GM21786 (cell line): ENCODE results near the gene C2CD5.
"Not testable (repeated sequence)": the region's sequence is repeated elsewhere in the genome, so short reads cannot be mapped to it uniquely, and the experiment has no call there.

ENCODE experiments used
- ATAC-seq: cut with Tn5 transposase; IDR thresholded peaks from one replicate; pipeline ENCODE4 v1.9.1; 2021; ENCODE audit not compliant: unreplicated experiment

The C2CD5 gene

DNA sequence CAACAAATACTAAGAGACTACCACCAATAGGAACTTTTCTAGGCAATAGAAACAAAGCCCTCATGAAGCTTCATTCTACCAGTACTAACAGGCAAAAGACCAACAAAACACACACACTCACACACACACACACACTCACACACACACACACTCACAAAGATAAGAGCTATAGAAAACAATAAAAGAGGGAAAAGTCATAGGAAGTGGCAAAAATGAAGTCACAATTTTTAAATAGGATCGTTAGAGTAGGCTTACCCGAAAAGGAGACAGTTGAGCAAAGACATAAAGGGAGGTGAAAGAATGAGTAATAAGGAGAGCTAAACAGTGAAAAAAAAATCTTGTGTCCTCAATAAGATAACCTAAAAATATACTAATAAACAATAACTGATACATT lies 66.5 kb downstream of the C2CD5 start:
- peak; percentile 34 for ATAC-seq

DNA sequence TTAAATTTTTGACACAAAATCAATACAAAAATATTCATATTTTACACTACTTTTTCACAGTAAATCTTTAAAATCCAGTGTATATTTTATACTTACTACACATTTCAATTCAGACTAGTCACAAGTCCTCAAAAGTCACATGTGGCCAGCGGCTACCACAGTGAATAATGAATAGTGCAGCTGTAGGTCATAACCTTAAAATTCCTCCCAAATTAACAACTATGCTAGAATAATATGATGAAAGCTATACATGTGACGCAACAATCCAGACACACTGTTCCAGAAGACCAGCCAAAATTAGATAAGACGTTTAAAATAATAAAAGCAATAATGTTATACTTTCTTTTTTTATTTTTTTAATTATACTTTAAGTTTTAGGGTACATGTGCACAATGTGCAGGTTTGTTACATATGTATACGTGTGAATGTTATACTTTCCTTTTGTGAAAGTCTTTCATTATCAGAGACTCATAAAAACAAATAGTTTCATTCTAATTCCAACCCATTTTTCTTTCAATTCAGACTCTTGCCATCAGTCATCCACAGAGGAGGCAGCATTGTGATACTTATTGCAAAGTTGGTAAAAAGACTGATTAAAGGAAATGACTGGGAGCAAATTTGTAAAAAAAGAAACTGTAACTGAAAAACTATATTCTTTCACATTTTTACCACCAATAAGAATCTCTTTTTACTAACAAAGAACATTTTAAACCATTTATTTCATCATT lies 67.0 kb downstream of the C2CD5 start:
- no peak for ATAC-seq

DNA sequence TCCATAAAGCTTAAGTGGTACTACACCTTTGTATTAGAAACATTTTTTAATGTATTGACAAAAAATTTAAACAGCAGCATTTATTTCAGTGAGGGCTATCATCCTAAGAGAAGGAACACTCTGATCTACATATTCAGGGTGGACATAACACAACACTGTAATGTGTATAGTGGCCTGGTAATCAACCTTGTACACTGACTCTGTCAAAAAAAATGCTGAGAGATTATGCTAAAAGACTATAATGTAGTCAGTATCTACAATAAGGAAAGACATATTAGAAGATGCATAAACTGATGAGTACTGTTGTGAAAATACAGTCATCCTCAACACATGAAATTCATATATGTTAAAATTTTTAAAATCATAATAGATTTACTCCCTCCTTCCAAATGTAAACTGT lies 68.2 kb downstream of the C2CD5 start:
- ATAC-seq: no peak

DNA sequence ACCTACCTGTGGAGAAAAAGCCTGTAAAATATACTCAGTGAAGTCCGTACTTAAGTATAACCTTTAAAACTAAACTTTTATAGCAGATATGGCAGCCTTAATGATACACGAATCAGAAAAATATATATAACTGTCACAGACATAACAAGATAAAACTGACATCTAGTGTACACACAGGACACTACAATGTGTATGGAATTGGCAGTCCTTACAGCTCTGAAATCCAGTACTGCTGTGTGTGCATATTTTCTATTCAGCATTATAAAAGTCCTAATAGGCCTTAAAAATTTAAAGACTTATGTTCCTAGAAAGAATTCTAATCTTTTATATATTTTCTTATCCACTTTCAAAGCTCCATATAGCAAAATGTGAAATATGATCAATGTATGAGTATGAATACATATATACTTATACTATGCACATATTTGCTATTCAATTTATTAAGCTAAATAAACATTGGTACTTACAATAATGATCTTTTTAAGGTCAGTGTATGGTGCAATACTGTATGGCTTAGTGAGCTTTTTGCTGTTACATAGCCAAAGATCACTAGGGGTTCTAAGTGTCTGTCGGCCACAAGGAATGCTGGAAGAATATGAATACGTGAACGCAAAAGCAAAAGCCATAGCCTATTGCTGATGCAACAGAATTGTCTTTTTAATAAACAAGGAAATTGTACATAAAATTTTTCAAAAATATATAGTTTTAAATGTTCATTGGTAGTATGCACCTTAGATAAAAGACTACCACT lies 69.2 kb downstream of the C2CD5 start:
- ATAC-seq: no peak

DNA sequence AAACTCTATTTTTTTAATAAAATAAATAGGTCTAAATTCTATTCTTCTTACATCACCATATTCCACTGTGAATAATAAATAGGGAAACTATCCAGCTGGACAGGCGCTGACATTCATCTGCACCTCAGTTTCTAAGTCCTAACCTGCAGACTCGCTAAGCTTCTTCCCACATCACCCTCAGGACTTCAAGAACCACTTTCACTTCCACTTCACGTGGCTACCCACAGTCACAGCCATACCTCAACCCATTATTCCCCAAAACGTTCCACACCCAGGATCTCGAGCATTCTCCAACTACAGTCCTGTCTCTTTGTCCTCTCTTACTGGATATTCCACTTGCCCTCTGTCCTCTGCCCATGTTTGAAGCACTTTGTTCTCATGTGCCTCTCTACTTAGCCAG lies 71.1 kb downstream of the C2CD5 start:
- ATAC-seq: peak; percentile 61

DNA sequence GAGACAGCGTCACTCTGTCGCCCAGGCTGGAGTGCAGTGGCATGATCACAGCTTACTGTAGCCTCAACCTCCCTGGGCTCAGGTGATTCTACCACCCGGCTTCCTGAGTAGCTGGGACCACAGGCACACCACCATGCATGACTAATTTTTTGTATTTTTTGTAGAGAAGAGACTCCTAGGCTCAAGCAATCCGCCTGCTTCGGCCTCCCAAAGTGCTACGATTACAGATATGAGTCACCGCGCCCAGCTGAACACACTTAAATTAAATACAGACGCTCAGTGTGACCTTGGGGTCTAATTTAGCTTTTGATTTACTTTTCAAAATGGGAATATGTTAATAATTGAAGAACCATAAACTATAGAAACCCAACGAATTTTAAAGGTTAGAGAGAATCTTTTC lies 77.2 kb downstream of the C2CD5 start:
- no peak for ATAC-seq

DNA sequence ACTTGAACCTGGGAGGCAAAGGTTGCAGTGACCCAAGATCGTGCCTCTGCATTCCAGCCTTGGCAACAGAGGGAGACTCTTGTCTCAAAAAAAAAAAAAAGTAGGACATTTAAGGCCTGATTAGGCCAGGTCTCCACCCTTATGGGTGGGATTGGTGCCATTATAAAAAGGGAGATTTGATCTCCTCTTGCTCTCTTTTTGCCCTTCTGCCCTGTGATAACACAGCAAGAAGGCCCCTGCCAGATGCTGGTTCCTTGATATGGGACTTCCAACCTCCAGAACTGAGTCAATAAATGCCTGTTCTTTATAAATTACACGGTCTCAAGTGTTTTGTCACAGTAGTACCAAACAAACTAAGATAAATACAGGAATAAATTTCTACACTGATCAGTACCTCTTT lies 81.0 kb downstream of the C2CD5 start:
- ATAC-seq: no peak

DNA sequence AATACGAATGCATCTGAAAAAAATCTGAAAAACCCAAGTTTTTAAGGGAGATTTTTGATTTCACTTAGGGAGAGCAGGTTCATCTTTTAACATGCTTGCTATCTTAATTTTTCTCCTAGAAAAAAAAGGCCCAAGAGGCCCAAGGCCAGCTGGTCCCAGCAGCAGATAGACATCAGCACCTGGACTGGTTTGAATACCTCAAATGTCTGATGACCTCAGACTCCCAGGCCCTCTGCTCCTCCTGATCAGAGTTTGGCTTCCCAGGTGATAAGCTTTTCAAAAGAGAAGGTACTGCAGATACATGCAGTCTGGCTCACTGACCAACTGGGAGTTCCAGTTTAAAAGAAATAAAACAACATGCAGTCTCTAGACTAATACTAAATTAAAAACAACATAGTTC lies 82.6 kb downstream of the C2CD5 start:
- no peak for ATAC-seq

DNA sequence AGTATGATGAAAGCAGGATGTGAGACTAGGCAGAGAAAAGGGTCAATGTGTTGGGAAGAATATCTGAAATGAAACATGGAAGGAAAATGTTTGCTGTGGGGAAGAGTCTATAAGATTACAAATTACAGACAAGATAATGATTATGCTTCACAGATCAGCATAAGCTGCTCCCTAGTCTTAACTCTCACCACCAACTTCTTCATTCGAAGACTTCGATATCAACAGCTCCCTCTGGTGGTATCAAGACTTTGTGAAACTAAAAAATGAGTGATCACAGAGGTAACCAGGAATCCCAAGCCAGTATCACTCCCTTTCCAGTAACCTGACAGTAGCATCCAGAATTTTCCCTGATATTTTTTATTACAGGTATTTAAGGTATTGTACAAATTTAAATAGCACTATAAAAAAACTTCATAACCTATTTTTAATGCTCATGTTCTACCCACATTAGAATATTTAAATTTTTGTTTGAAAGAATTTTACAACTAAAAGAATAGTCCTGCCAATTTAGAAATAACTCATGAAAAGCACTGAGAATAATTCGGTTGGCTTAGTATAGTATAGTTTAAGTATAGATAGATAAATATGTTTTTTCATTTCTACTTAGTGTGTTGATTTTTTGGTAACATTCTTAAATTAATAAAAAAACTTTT lies 84.4 kb downstream of the C2CD5 start:
- ATAC-seq: peak; percentile 77

DNA sequence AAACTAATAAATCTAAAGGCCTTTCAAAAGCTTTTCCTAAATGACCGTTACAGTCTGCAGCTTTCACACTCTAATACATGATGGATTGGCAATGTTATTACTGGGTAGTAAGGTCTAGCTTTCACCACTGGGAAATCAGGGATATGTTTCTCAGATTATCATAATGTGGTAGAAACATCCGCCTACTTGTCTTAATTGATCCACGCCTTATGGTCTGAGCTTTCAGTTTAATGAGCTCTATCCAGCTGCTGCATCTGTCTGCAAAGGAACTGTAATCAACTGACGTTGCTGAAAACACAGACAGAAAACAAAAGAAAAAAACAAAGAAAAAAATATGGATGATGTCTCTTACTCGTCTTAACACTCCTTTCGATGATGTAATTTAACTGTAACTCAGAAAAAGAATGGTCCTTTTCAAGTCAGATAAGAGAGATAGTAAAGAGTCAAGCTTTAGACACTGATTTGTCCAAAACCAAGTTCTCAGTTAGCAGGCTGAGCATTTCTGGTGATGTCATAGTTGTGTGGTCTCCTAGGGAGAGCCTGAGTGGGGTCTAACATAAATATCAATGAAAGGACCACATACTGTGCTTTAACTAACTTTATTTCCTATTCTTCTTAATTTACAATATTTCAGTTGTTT lies 85.9 kb downstream of the C2CD5 start:
- no peak for ATAC-seq

DNA sequence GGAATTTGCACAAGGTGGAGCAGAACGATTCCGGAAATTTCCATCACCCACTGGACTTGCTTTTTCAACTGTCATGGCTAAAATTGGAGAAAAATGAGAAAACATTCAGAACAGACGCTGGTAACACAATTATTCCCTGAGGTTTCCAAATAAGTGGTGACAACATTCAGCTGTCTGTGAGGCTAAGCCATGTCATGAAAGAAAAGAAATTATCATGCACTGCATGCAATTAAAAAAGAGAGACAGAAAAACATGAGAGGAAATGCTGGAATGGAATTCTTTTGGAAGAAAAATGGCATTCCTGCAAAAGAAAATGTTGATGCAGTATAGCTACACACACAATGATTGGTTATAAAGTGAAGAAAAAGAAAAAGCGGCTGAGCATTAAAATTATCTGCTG lies 87.3 kb downstream of the C2CD5 start:
- no peak for ATAC-seq

DNA sequence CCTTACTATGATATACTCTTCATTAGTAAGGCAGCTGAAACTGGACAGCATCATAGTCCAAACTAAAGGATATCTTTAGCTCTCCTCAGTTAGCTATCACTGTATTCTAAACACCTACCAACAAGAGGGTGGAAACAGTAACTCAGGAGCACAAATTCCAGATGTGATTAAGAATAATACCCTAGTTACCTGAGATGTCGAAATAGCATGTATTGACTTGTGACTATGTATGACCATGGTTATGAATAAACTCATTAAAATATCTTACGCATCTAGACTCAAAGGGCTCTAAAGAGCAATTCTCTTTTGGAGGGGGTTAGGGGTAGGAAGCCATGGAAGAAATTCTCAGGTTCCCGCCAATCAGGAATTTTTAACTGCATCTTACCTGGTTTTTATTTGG lies 90.8 kb downstream of the C2CD5 start:
- ATAC-seq: no peak

DNA sequence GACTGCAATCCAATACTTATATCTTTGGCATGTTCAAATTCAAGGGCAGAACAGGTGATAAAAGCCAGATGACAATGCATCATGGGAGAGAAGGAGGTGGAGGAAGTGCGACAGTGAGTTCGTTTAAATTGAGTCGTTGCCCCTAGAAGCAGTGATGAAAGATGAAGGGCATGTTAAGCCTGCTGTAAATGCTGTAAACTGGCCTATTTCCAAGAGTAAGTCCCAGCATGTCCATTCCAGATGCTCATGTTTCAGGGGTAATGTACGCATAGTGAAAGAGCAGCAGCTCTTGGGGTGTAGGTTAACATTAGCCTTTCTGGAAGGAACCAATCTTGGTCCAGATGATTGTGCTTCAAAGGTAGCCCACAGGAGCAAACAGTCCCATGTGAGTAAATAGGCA lies 97.1 kb downstream of the C2CD5 start:
- no peak for ATAC-seq

DNA sequence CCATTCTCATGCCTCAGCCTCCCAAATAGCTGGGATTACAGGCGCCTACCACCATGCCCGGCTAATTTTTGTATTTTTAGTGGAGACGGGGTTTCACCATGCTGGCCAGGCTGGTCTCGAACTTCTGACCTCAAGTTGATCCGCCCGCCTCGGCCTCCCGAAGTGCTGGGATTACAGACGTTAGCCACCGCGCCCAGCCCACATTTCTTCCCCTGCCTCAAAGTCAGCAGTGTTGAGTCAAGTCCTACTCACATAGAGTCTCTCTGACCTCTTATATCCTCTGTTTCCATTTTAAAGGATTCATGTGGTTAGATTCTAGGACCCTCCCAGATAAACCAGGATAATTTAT lies 100.1 kb downstream of the C2CD5 start:
- not testable (repeated sequence) for ATAC-seq

DNA sequence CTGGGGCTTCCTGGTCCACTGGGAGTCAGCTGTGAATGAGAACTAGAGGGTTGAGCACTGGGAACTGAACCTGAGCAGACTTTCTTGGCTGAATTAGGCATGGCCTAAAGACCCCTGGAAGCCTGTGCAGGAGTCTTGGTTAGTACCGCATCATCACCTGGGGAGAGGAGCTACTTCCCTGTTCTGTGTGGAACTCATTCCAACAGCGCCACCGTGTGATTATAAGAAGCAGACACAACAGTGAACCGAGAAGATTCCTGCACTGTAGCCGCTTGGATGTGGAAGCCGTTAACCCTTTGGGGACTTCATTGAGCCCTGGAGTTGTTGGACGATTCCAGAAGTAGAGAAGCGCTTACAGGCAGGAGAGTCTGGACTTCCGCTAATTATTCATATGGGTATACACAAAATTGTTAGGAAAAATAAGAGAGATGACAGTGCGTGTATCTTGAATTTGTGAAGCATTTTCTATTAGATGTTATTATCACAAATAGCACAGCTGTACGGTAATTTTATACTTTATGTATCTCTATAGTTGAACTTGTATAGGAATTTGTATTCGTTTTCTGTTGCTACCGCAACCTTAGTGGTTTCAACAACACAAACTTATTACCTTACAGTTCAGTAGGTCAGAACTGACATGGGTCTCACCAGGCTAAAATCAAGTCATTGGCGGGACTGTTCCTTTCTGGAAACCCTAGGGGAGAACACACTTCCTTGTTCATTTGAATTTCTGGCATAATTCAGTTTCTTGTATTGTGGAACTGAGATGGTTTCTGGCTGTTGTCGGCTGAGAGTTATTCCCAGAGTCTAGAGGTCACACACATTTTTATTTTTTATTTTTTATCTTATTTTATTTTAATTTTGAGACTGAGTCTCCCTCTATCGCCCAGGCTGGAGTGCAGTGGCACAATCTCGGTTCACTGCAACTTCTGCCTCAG lies 100.7 kb downstream of the C2CD5 start:
- ATAC-seq: peak; percentile 99

DNA sequence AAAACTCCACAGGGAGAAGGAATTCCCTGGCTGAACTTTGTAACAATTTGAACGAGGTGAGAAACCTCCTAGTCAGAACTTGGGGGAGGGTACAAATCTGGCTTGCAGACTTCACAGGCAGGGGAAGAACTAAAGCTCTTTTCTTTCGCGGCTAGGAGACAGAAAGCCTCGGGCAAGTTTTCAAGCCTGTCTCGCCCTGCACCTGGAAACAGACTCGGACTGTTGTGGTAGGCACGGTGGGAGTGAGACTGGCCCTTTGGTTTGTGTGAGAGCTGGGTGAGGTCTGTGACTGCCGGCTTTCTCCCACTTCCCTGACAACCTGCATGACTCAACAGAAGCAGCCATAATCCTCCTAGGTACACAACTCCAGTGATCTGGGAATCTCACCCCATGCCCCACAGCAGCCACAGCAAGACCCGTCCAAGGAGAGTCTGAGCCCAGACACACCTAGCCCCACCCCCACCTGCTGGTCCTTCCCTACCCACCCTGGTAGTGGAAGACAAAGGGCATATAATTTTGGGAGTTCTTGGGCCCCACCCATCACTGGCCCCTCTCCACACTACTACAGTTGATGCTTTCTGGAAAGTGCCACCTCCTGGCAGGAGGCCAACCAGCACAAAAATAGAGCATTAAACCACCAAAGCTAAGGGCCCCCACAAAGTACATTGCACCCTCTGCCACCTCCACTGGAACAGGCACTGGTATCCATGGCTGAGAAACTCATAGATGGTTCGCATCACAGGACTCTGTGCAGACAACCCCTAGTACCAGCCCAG lies 107.1 kb downstream of the C2CD5 start:
- no peak for ATAC-seq

DNA sequence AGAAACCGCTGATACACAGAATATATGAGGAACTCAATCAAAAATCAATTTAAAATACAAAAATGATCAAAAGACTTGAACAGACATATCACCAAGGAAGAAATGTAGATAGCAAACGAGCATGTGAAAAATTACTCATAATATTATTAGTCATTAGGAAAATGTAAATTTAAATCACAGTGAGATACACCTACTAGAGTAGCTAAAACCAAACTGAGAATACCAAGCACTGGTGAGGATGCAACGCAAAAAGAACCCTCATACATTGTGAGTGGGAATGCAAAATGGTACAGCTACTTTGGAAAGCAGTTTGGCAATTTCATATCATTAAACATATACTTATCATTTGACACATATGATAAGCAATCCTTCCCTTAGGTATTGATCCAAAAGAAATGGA lies 108.8 kb downstream of the C2CD5 start:
- ATAC-seq: no peak

DNA sequence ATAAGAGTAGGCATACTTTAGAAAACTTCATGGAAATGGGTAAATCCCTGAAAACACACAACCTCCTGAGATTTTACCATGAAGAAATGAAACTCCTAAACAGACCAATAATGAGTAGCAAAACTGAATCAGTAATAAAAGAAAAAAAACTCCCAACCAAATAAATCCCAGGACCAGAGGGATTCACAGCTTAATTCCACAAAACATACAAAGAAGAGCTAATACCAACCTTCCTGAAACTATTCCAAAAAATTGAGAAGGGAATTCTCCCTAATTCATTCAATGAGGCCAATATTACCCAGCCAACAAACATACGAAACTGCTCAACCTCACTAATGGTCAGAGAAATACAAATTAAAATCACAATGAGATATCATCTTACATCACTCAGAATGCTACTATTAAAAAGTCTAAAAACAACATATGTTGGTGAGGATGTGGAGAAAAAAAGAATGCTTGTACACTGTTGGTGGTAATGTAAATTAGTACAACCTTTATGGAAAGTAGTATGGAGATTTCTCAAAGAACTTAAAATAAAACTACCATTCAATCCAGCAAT lies 112.6 kb downstream of the C2CD5 start:
- ATAC-seq: no peak

DNA sequence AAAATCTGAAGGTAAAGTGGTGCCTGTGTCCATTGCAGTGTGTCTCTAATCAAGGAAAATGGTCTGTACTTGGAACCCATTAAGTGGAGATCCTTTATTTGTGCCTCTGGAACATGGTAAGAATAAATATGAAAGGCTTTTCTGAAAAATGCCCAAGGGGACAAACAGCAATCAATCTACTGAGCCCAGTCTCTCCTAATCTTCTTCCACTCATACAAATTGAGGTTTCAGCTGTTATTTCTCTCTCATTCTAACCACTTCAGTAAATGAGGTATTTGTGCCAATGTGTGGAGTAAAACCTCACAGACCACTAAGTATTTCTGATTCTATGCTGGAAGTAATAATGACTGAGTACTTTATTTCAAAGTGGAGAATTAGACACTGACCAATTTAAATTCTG lies 127.5 kb downstream of the C2CD5 start:
- ATAC-seq: no peak
